Measurements from ENCODE around the gene RFX7. TPM values are rescaled to one million over a fixed set of nuclear protein-coding genes. Genes with fewer than 3 reads are reported as not detected.

Gene RFX7
- total and polyA plus RNA-seq, 9 donors = 3.0 to 19.5 (median 14.8) TPM

- 63 to 72% (median 65%) methylated on average over 8 of the region's 8 CpGs for WGBS, 3 donors
- intact Hi-C loops (cut with DNase I) = no loop called here
- Histone ChIP-seq H3K9me3 (no peaks in the 10 kb centered on the region), H3K36me3 (no peaks in the 10 kb centered on the region), H3K27me3 (no peaks in the 10 kb centered on the region), H3K4me3 (no peak overlapping the region), H3K27ac (no peak overlapping the region), H3K4me1 (ENCODE audit: insufficient read depth) (no peaks in the 10 kb centered on the region)
- no peak for TF ChIP-seq POLR2A (IDR thresholded peaks at IDR 0.05)
- no peak for TF ChIP-seq CTCF (IDR thresholded peaks at IDR 0.05)
- no peak for DNase-seq
Observed at GRCh38 chr15:56042982-56043980, 200.4 kb downstream of the RFX7 start.

GRCh38 chr15:56042498-56042897 lies 201.2 kb downstream of the RFX7 start:
- WGBS, 3 donors = 56 to 64% (median 61%) methylated on average over 4 of the region's 4 CpGs
- Histone ChIP-seq H3K4me3 (no peak overlapping the region), H3K27me3 (no peaks in the 10 kb centered on the region), H3K9me3 (no peaks in the 10 kb centered on the region), H3K36me3 (no peaks in the 10 kb centered on the region), H3K4me1 (ENCODE audit: insufficient read depth) (no peaks in the 10 kb centered on the region), H3K27ac (no peak overlapping the region)
- intact Hi-C loops (cut with DNase I) = no loop called here
- DNase-seq = no peak
- TF ChIP-seq EP300 (IDR thresholded peaks at IDR 0.05) = no peak

GRCh38 chr15:56042031-56042430 lies 201.6 kb downstream of the RFX7 start:
- no peak for DNase-seq
- intact Hi-C loops (cut with DNase I) = no loop called here
- Histone ChIP-seq H3K4me3 (no peak overlapping the region), H3K4me1 (ENCODE audit: insufficient read depth) (no peaks in the 10 kb centered on the region), H3K27me3 (no peaks in the 10 kb centered on the region), H3K36me3 (no peaks in the 10 kb centered on the region), H3K9me3 (no peaks in the 10 kb centered on the region), H3K27ac (no peak overlapping the region)
- TF ChIP-seq POLR2A (IDR thresholded peaks at IDR 0.05) = no peak
- no peak for TF ChIP-seq CTCF (IDR thresholded peaks at IDR 0.05)
- TF ChIP-seq EP300 (IDR thresholded peaks at IDR 0.05) = no peak
- 61 to 87% (median 70%) methylated on average over 1 of the region's 1 CpG for WGBS, 3 donors

GRCh38 chr15:56040081-56041035 lies 203.3 kb downstream of the RFX7 start:
- Histone ChIP-seq H3K36me3 (no peaks in the 10 kb centered on the region), H3K4me3 (no peak overlapping the region), H3K4me1 (ENCODE audit: insufficient read depth) (no peaks in the 10 kb centered on the region), H3K27me3 (no peaks in the 10 kb centered on the region), H3K9me3 (no peaks in the 10 kb centered on the region), H3K27ac (no peak overlapping the region)
- TF ChIP-seq EP300 (IDR thresholded peaks at IDR 0.05) (no peak), CTCF (IDR thresholded peaks at IDR 0.05) (no peak), POLR2A (IDR thresholded peaks at IDR 0.05) (no peak)
- intact Hi-C loops (cut with DNase I) = no loop called here
- WGBS, 3 donors = 49 to 57% (median 50%) methylated on average over 8 of the region's 8 CpGs
- DNase-seq = peak in 4 of 5 donors; percentile 18 to 65 (median 36)
